ENCODE data around the gene MPC2. TPM values are rescaled to one million over a fixed set of nuclear protein-coding genes. Genes with fewer than 3 reads are reported as not detected.

Gene MPC2
- total RNA-seq, 4 donors from 2014 or later, result 21.5 to 127 (median 38.5) TPM

DNA sequence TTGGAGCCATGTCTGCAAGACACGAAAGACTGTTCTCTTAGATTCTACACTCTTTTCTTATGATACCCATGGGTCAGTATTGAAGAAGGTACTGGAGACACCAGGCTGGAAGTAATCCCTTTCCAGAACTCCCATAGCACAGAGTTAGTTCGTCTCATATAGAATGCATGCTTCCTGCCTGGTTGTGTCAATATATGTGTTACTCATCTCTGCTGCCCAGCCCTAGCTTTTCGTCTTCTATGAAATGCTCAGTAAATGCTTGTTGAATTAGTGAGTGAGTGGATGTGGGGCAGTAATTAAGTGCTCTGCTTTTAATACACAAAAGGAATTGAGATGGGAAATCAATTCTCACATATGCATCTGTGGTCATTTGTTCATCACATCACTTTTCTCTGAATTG is 55.1 kb downstream of the MPC2 start:
- intact Hi-C loops (cut with DNase I; ENCODE audit: low total_unique reads), result no loop called here

DNA sequence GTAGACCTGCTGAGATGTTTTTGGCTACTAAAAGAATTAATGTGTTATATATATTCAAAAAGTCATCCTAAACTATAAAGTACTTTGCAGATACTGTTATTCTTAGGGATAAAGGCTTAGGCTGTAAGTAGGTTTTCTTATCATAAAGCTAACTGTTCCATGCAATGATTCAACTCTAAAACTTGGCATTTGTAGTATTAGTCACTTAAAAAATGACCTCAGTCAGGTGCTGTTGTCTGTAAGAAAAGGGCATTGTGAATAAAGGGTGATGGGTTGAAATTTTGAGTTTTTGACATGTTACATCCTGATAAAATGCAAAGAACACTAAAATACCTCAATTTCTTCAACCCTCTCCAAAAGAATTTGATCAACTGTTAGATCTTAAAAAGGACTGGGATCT is 55.8 kb downstream of the MPC2 start:
- H3K36me3 ChIP-seq, result no peaks in the 10 kb centered on the region
- no peak overlapping the region for H3K4me3 ChIP-seq
- no peaks in the 10 kb centered on the region for H3K27me3 ChIP-seq
- intact Hi-C loops (cut with DNase I; ENCODE audit: low total_unique reads), result no loop called here
- no peak overlapping the region for H3K27ac ChIP-seq
- DNase-seq, result no peak
- TF ChIP-seq, protein P1, sequence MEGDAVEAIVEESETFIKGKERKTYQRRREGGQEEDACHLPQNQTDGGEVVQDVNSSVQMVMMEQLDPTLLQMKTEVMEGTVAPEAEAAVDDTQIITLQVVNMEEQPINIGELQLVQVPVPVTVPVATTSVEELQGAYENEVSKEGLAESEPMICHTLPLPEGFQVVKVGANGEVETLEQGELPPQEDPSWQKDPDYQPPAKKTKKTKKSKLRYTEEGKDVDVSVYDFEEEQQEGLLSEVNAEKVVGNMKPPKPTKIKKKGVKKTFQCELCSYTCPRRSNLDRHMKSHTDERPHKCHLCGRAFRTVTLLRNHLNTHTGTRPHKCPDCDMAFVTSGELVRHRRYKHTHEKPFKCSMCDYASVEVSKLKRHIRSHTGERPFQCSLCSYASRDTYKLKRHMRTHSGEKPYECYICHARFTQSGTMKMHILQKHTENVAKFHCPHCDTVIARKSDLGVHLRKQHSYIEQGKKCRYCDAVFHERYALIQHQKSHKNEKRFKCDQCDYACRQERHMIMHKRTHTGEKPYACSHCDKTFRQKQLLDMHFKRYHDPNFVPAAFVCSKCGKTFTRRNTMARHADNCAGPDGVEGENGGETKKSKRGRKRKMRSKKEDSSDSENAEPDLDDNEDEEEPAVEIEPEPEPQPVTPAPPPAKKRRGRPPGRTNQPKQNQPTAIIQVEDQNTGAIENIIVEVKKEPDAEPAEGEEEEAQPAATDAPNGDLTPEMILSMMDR (IDR thresholded peaks at IDR 0.05), result no peak
- no peak for TF ChIP-seq POLR2A (IDR thresholded peaks at IDR 0.05)
- no peaks in the 10 kb centered on the region for H3K4me1 ChIP-seq
- no peaks in the 10 kb centered on the region for H3K9me3 ChIP-seq

More for the DNA sequence above, 55.1 kb downstream of the MPC2 start:
- Histone ChIP-seq H3K9me3 (no peaks in the 10 kb centered on the region), H3K36me3 (no peaks in the 10 kb centered on the region), H3K4me3 (no peak overlapping the region), H3K27ac (no peak overlapping the region), H3K4me1 (no peaks in the 10 kb centered on the region), H3K27me3 (no peaks in the 10 kb centered on the region)
- DNase-seq, result no peak
- no peak for TF ChIP-seq POLR2A (IDR thresholded peaks at IDR 0.05)
- TF ChIP-seq, protein P1 (IDR thresholded peaks at IDR 0.05), result no peak

GRCh38 chr1:167880580-167881021 is 56.3 kb downstream of the MPC2 start:
- intact Hi-C loops (cut with DNase I; ENCODE audit: low total_unique reads), result no loop called here
- Histone ChIP-seq H3K27me3 (no peaks in the 10 kb centered on the region), H3K9me3 (no peaks in the 10 kb centered on the region), H3K27ac (no peak overlapping the region), H3K4me3 (no peak overlapping the region), H3K4me1 (no peaks in the 10 kb centered on the region), H3K36me3 (no peaks in the 10 kb centered on the region)
- TF ChIP-seq POLR2A (IDR thresholded peaks at IDR 0.05), result no peak
- TF ChIP-seq, protein P1 (IDR thresholded peaks at IDR 0.05), result no peak
- DNase-seq, result no peak

- intact Hi-C loops (cut with DNase I; ENCODE audit: low total_unique reads), result no loop called here
- H3K27me3 ChIP-seq, result no peaks in the 10 kb centered on the region
Measured at GRCh38 chr1:167879508-167879907, 57.4 kb downstream of the MPC2 start.

GRCh38 chr1:167878372-167879160 is 58.3 kb downstream of the MPC2 start:
- TF ChIP-seq, protein P1 (IDR thresholded peaks at IDR 0.05), result no peak
- TF ChIP-seq POLR2A (IDR thresholded peaks at IDR 0.05), result no peak
- no peaks in the 10 kb centered on the region for H3K4me1 ChIP-seq
- no peak overlapping the region for H3K27ac ChIP-seq
- intact Hi-C loops (cut with DNase I; ENCODE audit: low total_unique reads), result no loop called here
- H3K4me3 ChIP-seq, result no peak overlapping the region
- DNase-seq, result no peak
- no peaks in the 10 kb centered on the region for H3K27me3 ChIP-seq
- no peaks in the 10 kb centered on the region for H3K9me3 ChIP-seq
- no peaks in the 10 kb centered on the region for H3K36me3 ChIP-seq

More at GRCh38 chr1:167879508-167879907, 57.4 kb downstream of the MPC2 start:
- TF ChIP-seq, protein P1 (IDR thresholded peaks at IDR 0.05), result no peak
- no peak for TF ChIP-seq POLR2A (IDR thresholded peaks at IDR 0.05)
- no peaks in the 10 kb centered on the region for H3K36me3 ChIP-seq
- no peak overlapping the region for H3K27ac ChIP-seq
- no peak for DNase-seq
- no peak overlapping the region for H3K4me3 ChIP-seq
- H3K4me1 ChIP-seq, result no peaks in the 10 kb centered on the region
- no peaks in the 10 kb centered on the region for H3K9me3 ChIP-seq

All from uterus (tissue), 4 donors.